Activated CD8-positive, alpha-beta memory T cell treated with anti-CD3 and anti-CD28 coated beads, Interleukin-2, amount 50 U/mL, for 24 hours (primary cell): ENCODE data around the gene TP53TG3B.
"Not testable (repeated sequence)": the region's sequence is repeated elsewhere in the genome, so short reads cannot be mapped to it uniquely, and the experiment has no call there.

ENCODE experiments used
- DNase-seq: peaks from one replicate; pipeline ENCODE4 v3.0.0-alpha.2; 2020; ENCODE audit errors: extremely low read depth

The TP53TG3B gene, protein sequence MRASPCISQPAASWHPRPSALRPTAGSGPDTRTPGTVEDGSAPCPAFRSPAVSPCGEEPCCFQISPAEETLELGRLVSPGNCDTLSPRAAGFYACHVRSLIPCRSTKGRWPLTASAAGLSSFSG

DNA sequence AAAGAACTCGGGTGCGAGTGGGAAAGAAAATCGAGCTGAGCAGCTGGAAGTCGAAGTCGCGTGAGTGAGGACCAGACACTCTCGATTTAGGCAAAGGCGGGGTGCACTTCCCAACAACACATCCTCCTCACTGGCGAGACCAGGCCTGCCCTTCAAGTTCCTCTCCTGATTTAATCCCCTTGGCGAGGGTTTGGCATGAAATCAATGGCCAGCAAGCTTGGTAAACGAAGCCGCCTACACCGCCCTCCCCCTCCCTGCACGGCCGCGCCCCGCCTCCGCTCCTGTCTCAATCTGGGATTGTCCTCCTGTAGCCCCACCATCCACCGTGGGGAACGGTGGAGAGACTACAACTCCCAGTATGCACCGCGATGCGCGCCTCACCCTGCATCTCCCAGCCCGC, at the start of gene TP53TG3B:
TP53TG3B (plus strand) TSS at position 301 of the 400 bp plus-strand sequence; CDS start at position 369, 68 bp downstream.
- DNase-seq, result not testable (repeated sequence)

DNA sequence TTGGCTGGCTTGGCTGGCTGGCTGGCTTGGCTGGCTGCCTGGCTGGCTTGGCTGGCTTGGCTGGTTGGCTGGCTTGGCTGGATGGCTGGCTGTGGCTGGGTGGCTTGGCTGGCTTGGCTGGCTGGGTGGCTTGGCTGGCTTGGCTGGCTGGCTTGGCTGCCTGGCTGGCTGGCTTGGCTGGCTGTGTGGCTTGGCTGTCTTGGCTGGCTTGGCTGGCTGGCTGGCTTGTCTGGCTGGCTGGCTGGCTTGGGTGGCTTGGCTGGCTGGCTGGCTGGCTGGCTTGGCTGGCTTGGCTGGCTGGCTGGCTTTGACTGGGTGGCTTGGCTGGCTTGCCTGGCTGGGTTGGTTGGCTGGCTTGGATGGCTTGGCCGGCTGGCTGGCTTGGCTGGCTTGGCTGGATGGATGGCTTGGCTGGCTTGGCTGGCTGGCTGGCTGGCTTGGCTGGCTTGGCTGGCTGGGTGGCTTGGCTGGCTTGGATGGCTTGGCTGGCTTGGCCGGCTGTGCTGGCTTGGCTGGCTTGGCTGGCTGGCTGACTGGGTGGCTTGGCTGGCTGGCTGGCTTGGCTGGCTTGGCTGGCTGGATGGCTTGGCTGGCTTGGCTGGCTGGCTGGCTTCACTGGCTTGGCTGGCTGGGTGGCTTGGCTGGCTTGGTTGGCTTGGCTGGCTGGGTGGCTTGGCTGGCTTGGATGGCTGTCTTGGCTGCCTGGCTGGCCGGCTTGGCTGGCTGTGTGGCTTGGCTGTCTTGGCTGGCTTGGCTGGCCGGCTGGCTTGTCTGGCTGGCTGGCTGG, 24.2 kb upstream of the TP53TG3B start:
- not testable (repeated sequence) for DNase-seq

DNA sequence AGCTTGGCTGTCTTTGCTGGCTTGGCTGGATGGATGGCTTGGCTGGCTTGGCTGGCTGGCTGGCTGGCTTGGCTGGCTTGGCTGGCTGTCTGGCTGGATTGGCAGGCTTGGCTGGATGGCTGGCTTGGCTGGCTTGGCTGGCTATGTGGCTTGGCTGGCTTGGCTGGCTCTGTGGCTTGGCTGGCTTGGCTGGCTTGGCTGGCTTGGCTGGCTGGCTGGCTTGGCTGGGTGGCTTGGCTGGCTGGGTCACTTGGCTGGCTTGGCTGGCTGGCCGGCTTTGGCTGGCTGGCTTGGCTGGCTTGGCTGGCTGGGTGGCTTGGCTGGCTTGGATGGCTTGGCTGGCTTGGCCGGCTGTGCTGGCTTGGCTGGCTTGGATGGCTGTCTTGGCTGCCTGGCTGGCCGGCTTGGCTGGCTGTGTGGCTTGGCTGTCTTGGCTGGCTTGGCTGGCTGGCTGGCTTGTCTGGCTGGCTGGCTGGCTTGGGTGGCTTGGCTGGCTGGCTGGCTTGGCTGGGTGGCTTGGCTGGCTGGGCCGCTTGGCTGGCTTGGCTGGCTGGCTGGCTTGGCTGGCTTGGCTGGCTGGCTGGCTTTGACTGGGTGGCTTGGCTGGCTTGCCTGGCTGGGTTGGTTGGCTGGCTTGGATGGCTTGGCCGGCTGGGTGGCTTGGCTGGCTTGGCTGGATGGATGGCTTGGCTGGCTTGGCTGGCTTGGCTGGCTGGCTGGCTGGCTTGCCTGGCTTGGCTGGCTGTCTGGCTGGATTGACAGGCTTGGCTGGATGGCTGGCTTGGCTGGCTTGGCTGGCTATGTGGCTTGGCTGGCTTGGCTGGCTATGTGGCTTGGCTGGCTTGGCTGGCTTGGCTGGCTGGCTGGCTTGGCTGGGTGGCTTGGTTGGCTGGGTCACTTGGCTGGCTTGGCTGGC, 22.8 kb upstream of the TP53TG3B start:
- not testable (repeated sequence) for DNase-seq

DNA sequence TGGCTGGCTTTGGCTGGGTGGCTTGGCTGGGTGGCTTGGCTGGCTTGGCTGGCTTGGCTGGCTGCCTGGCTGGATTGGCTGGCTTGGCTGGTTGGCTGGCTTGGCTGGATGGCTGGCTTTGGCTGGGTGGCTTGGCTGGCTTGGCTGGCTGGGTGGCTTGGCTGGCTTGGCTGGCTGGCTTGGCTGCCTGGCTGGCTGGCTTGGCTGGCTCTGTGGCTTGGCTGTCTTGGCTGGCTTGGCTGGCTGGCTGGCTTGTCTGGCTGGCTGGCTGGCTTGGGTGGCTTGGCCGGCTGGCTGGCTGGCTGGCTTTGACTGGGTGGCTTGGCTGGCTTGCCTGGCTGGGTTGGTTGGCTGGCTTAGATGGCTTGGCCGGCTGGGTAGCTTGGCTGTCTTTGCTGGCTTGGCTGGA, 22.1 kb upstream of the TP53TG3B start:
- not testable (repeated sequence) for DNase-seq

DNA sequence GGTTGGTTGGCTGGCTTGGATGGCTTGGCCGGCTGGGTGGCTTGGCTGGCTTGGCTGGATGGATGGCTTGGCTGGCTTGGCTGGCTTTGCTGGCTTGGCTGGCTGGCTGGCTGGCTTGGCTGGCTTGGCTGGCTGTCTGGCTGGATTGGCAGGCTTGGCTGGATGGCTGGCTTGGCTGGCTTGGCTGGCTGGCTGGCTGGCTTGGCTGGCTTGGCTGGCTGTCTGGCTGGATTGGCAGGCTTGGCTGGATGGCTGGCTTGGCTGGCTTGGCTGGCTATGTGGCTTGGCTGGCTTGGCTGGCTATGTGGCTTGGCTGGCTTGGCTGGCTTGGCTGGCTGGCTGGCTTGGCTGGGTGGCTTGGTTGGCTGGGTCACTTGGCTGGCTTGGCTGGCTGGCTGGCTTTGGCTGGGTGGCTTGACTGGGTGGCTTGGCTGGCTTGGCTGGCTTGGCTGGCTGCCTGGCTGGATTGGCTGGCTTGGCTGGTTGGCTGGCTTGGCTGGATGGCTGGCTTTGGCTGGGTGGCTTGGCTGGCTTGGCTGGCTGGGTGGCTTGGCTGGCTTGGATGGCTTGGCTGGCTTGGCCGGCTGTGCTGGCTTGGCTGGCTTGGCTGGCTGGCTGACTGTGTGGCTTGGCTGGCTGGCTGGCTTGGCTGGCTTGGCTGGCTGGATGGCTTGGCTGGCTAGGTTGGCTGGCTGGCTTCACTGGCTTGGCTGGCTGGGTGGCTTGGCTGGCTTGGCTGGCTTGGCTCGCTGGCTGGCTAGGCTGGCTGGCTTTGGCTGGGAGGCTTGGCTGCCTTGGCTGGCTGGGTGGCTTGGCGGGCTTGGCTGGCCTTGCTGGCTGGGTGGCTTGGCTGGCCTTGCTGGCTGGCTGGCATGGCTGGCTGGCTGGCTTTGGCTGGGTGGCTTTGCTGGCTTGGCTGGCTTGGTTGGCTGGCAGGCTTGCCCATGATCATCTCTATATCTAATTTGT, 21.3 kb upstream of the TP53TG3B start:
- not testable (repeated sequence) for DNase-seq
